ENCODE results near the gene ALPK1.

ALPK1 gene

DNA sequence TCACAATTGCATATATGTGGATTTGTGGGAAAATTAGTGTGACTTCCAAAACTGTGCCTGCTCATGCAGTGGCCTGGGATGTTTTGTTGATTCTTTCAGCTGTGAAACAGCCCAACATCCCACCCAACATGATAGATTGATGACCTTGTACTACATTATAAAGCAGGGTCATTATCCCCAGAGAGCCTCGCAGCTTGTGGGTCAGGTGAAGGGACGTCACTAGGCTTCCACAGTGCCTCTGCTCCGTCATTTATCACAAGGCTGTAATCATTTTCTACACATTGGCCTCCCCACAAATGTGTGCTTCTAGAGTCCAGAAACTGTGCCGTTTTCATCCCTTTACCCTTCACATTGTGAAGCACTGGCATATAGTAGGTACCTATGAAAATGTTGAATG is 31.6 kb downstream of the ALPK1 start:
- no peak for DNase-seq (ENCODE audit: low spot score)

- no peak for DNase-seq (ENCODE audit: low spot score)
These were observed 32.7 kb downstream of the ALPK1 start for GRCh38 chr4:112329672-112330375.

DNA sequence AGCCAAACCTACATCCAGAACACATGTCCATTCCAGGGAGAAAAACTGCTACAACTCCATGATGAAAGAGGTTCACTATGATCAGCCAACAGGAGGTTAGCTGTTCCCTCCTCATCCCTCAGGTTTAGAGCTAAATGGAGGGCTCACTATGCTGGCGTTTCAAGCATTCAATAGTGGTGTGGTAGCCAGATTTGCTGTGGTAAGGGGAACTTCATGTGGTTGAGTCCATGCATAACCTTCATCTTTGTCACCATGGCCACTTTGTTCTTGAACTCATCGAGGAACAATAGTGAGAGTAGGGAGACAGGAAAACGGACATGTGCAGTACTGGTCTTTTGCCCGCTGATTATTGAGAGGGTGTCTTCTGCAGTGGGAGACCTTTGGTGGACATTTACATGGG is 33.8 kb downstream of the ALPK1 start:
- DNase-seq (ENCODE audit: low spot score): no peak

- DNase-seq (ENCODE audit: low spot score): no peak
These were observed 35.2 kb downstream of the ALPK1 start for GRCh38 chr4:112332398-112332797.

GRCh38 chr4:112340023-112340422 is 42.9 kb downstream of the ALPK1 start:
- no peak for DNase-seq (ENCODE audit: low spot score)

DNA sequence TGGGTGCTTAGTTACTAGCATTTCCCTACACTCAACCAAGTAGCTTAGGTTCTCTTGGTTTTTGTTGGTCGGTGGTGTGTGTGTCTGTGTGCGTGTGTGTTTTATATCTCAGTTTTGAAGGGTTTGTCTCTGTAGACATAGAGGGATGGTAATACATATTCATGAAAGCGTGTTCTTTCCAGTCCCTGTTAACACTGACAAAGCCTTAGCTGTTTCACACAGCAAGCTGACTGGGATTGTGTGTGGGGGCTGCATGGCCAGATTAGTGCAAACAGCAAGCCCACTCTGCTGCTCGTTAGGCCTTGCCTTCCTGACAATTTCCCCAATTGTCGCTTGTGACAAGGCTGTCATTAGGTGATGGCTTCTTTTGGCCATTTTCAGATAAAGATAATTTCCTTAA is 43.9 kb downstream of the ALPK1 start:
- no peak for DNase-seq (ENCODE audit: low spot score)

GRCh38 chr4:112343330-112344080 is 46.3 kb downstream of the ALPK1 start:
- DNase-seq (ENCODE audit: low spot score): no peak

DNA sequence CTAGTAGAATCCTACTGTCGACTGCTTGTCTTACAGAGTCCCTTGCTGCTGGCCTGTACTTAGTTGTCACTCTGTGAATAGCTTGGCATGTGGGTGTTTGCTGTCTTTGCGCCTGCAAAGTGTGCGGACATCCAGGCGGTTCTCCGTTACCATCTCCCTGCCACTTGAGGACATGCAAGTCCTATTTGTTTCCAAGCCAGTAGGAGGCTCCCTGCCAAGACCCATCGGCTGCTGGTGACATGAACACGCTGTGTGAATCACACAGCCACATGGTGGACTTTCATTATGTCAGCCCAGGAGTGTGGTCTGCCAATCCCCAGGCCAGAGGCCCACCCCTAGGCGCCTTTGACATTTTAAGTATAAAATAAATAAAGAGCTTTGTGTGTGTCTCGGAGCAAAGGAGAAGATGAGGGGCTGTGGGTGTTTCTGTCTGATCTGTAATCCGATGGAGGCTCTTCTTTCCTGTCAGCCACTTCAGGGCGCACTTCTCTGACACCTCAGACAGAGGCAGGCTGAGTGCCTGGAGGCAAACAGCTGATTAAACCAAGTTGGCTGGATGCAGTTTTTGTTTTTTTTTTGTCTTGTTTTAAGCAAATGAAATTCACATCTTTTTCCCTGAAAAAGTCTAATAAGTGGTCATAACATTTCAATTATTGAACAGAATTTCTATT is 51.5 kb downstream of the ALPK1 start:
- DNase-seq (ENCODE audit: low spot score): peak; percentile 45

- DNase-seq (ENCODE audit: low spot score): no peak
These were observed 55.6 kb downstream of the ALPK1 start for GRCh38 chr4:112352736-112353135.

GRCh38 chr4:112355662-112356061 is 58.5 kb downstream of the ALPK1 start:
- no peak for DNase-seq (ENCODE audit: low spot score)

- no peak for DNase-seq (ENCODE audit: low spot score)
These were observed 60.3 kb downstream of the ALPK1 start for GRCh38 chr4:112357453-112357852.

- no peak for DNase-seq (ENCODE audit: low spot score)
These were observed 60.7 kb downstream of the ALPK1 start for GRCh38 chr4:112357897-112358296.

DNA sequence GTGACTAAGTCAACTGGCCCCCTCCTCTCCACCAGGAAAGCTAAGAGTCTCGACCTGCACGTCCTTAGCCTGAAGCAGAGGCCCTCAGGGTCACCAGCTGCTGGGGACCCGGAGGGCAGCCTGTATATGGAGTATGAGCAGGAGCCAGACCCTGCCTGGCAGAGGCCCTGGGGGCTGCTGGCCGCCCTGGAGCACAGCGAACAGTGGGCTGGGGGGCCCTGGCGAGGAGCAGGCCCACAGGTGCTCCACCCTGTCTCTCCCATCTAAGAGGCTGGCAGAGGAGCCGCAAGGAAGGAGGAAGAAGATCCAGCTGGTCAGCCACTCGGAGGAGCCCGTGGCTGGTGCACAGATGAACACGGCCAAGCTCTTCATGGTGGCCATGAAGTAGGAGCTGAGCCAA is 61.2 kb downstream of the ALPK1 start:
- no peak for DNase-seq (ENCODE audit: low spot score)

GRCh38 chr4:112358952-112359749 is 62.0 kb downstream of the ALPK1 start:
- no peak for DNase-seq (ENCODE audit: low spot score)

GRCh38 chr4:112361181-112361791 is 64.1 kb downstream of the ALPK1 start:
- DNase-seq (ENCODE audit: low spot score): no peak

DNA sequence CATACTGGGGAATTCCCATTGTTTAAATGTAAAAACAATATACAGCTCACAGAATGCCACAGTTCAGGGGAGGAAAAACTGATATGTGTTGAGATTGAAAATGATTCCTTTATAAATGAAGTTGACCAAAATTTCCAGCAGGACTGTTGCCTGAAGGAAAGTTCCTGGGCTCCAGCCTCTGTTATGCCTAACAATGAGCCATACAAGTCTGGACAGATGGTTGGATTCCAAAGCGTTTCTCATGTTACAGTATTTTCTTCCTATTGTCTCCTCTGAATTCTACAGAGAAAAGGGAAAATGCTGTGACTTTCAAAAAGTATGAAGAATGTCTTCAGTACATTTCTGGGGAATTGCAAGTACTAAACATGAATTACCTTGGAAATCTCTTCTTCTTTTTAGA is 73.3 kb downstream of the ALPK1 start:
- no peak for DNase-seq (ENCODE audit: low spot score)

DNA sequence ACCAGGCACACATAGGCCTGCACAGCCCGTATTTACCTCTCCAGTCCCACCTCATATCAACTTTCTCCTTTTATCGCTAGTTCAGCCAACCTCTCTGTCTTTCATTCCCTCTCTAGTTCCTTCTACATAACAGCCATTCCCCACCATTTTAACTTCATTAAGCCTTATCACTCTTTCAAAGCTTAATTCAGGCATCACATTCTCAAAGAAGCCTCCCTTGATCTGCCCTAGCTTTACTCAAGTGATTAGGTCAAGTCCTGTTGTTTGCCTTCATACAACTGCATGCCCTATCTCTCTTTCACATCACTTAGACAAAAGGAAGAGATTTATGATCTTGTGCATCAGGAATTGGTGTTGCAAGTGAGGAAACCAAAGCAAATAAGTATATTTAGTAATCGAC is 74.2 kb downstream of the ALPK1 start:
- no peak for DNase-seq (ENCODE audit: low spot score)

DNA sequence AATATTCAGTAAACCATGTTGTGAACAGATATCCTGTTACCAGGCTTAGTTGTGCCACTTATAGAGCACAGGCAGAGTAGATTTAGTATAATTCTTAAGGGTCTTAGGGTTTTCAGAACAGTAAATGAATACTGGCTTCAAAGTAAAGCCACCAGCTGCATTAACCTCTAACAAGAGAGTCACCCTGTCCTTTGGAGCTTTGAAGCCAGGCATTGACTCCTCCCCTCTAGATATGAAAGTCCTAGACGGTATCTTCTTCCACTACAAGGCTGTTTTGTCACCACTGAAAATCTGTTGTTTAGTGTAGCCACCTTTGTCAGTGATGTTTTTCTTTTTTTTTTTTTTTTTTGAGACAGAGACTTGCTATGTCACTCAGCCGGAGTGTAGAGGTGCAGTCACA is 77.7 kb downstream of the ALPK1 start:
- no peak for DNase-seq (ENCODE audit: low spot score)

GRCh38 chr4:112377171-112377570 is 80.0 kb downstream of the ALPK1 start:
- no peak for DNase-seq (ENCODE audit: low spot score)

DNA sequence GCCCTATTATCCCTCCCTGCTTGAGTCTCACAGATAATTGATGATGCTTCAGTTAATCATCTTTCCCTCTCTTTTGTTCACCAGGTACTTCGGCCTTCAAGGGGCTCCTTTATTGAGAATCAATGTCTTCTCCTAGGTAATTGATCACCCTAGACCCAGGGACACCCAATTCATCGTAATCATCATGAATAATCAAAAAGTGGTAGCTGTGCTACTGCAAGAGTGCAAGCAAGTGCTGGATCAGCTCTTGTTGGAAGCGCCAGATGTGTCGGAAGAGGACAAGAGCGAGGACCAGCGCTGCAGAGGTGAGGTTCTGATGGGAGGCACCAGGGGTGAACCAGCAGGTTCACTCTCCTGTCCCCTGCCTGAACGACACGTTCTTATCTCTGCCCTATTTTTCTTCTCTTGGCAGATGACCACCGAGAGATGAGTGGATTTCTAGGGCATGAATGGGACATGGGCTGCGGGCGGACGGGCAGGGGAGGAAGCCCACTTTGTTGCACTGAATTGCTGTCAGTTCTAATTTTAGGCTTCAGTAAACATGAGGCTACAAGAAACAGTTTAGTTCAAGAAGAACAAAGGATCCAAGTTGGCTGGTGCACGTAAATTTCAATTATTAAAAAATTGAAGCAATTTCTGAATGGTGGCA is 80.5 kb downstream of the ALPK1 start:
- DNase-seq (ENCODE audit: low spot score): no peak

- DNase-seq (ENCODE audit: low spot score): no peak
These were observed 81.1 kb downstream of the ALPK1 start for GRCh38 chr4:112378243-112378620.

Data from RKO (cell line).